Measurements from ENCODE around the gene THRB. TPM values are rescaled to one million over a fixed set of nuclear protein-coding genes. Genes with fewer than 3 reads are reported as not detected.

Gene THRB
- total RNA-seq, 4 donors from 2014 or later: 29.2 to 38.5 (median 36.3) TPM

DNA sequence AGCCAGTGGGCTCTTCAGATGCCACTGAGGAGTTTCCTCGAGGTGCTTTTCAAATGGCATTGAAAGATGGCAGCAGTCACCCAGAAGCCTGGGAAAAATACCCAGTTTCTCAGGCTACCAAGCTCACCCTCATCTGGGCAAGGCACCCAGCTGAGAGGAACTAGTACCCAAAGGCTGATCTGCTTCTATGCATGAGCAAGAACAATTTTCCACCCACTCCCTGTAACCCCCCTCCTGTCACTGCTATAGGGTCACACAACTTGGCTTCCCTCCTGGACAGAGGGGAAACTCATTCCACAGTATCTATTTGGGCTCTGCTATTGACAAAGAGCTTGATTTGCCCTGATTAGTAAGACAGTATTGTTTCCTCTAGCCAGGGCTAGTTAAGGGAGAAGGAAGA, 31.9 kb downstream of the THRB start:
- no peak for TF ChIP-seq CTCF (IDR thresholded peaks at IDR 0.05; ENCODE audit: low read depth)

- TF ChIP-seq CTCF (IDR thresholded peaks at IDR 0.05; ENCODE audit: low read depth): no peak
Measured at GRCh38 chr3:24460974-24461373, 33.7 kb downstream of the THRB start.

DNA sequence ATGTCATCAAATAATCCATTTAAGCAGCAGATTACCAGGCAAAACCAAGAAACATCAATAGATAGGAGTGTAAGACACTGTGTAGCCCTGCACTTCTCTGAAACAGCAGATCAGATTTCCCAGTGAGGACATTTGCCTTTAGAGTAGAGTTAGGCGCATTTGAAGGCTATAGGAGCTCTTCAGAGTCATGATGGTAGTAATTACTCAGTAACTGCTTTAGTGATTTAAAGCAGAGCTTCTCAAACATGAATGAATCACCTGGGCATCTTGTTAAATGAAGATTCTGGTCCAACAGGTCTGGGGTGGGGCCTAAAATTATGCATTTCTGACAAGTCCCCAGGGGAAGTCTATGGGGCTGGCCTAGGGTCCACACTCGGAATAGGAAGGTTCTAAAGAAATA, 36.9 kb downstream of the THRB start:
- TF ChIP-seq CTCF (IDR thresholded peaks at IDR 0.05; ENCODE audit: low read depth): no peak

- no peak for TF ChIP-seq CTCF (IDR thresholded peaks at IDR 0.05; ENCODE audit: low read depth)
Measured at GRCh38 chr3:24454856-24455255, 39.8 kb downstream of the THRB start.

DNA sequence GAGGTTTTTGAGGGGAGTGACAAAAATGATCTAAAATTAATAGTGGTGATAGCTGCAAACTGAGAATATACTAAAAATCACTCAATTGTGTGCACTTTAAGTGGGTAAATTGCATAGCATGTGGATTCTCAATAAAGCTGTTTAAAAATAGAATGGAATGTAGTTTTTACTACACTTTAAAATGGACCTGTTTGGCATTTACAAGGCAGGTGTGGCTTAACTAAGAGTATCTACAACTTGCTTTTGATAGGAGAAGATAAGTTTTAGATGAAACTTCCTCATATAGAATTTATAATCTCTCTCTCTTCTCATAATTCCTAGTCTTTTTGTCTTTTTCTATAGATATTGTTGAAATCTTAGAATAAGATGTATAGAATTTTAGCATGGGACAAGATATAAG, 40.3 kb downstream of the THRB start:
- TF ChIP-seq CTCF (IDR thresholded peaks at IDR 0.05; ENCODE audit: low read depth): no peak

DNA sequence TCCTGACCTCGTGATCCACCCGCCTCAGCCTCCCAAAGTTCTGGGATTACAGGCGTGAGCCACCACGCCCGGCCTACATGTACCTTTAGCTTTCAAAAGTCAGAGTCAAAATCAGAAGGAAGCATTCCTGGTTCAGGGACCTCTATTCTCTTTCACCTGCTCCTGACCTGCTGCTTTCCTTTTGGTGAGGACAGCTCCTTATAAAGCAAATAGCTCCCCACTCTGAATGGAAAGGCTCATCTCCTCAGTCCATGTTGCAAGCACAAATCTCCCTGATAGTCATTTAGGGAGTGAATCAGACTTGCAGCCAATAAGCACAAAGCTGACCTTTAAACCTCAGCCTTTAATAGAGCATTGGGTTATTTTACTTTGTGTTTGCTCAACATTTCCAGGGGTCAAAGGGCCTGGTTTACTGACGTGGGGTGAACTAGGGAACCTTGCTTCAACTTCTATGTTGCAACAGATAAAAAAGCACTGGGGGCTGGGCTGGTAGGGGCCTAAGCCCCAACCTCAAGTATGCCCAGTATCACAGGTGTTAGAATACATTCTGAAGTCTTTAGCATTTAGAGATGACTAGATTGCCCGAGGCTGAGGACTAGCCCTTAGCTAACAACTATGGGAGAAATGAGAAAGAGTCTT, 43.1 kb downstream of the THRB start:
- TF ChIP-seq CTCF (IDR thresholded peaks at IDR 0.05; ENCODE audit: low read depth): no peak

DNA sequence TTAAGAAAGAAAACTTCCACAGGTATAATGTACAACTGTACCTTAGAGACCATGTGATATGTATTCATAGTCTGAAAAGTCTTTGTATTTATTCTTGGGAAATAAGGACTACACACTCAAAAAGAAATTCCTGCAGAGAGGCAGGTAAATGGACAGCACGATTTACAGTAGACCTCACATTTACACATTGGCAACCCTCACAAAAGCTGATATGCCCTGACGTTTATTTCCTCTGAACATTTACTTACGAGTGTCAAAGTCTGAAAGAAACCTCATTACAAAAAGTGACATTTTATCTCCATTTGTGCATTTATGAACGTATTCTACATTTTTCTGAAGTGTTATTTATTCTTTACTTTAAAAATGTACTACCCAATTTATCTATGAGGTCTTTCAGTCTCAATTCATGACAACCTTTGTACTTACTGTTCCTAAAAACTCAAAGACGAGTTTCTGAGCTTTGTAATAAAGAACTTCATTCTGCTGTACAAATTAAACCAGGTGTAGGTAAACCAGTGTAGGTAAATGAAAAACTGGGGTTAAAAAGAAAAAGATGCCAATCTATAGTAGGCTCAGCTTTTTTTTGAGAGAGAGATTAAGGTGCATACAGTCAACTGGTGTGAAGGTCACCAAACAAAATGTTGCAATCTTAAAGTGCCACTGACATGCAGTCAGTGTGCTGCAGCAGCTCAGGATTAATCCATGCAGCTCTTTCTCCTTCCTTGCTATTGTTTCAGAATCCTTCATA, 44.3 kb downstream of the THRB start:
- TF ChIP-seq CTCF (IDR thresholded peaks at IDR 0.05; ENCODE audit: low read depth): no peak

Data from subcutaneous adipose tissue (tissue), 4 donors.